AG09319 (cell line): ENCODE measurements around the gene MYOM1.
"Not testable (repeated sequence)": the region's sequence is repeated elsewhere in the genome, so short reads cannot be mapped to it uniquely, and the experiment has no call there.

Source experiments
- DNase-seq: peaks from one replicate; pipeline ENCODE4 v3.0.0-alpha.2; 2010; ENCODE audit warnings: low read depth; ENCODE audit errors: extremely low read depth
- CTCF ChIP-seq: IDR thresholded peaks from 2 replicates; pipeline ENCODE4 v1.5.1; 2011; ENCODE audit warnings: low read depth, mild to moderate bottlenecking, inconsistent platforms, low read length, moderate library complexity

The MYOM1 gene

GRCh38 chr18:3207565-3207964, 12.2 kb downstream of the MYOM1 start:
- no peak for DNase-seq
- TF ChIP-seq CTCF: no peak

- TF ChIP-seq CTCF: no peak
- no peak for DNase-seq
These were observed 14.5 kb downstream of the MYOM1 start for GRCh38 chr18:3205239-3205638.

GRCh38 chr18:3199942-3200645, 19.7 kb downstream of the MYOM1 start:
- TF ChIP-seq CTCF: no peak
- no peak for DNase-seq

- not testable (repeated sequence) for DNase-seq
These were observed 21.4 kb downstream of the MYOM1 start for GRCh38 chr18:3198260-3198860.

GRCh38 chr18:3194947-3195612, 24.7 kb downstream of the MYOM1 start:
- TF ChIP-seq CTCF: no peak

GRCh38 chr18:3193331-3193730, 26.4 kb downstream of the MYOM1 start:
- no peak for DNase-seq
- no peak for TF ChIP-seq CTCF

More at GRCh38 chr18:3194947-3195612, 24.7 kb downstream of the MYOM1 start:
- DNase-seq: no peak

GRCh38 chr18:3192752-3193151, 27.0 kb downstream of the MYOM1 start:
- no peak for DNase-seq
- no peak for TF ChIP-seq CTCF

- DNase-seq: no peak
- no peak for TF ChIP-seq CTCF
These were observed 27.5 kb downstream of the MYOM1 start for GRCh38 chr18:3192286-3192685.
